ENCODE results near the gene ZBTB33.

GRCh38 chrX:120306630-120307029 lies 56.0 kb downstream of the ZBTB33 start:
- no peak for TF ChIP-seq CTCF (IDR thresholded peaks at IDR 0.05)
- no peak for TF ChIP-seq EP300 (IDR thresholded peaks at IDR 0.05)
- no peak for TF ChIP-seq POLR2A (IDR thresholded peaks at IDR 0.05)

All from stomach (tissue), 4 donors.